ENCODE results near the gene MYO3B.

The MYO3B gene

DNA sequence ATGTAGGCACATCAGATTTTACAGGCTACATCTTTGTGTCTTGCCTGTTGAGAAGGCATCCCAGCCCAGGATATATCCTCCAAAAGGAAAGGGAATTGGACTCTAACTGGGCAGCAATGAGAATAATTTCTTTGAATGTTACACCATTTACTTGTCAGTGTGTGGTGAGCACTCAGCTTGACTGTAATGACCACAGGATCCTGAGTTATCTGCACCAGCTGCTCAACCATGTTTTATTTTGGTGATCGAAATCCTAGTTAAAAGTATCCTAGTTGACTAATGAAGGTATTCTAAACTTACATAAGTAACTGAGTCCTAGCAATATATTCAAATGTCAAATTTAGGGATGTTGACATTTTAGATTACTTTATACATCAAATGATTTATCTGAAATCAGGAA, 123.0 kb downstream of the MYO3B start:
- DNase-seq (ENCODE audit: low read depth in 2 of 2): no peak

DNA sequence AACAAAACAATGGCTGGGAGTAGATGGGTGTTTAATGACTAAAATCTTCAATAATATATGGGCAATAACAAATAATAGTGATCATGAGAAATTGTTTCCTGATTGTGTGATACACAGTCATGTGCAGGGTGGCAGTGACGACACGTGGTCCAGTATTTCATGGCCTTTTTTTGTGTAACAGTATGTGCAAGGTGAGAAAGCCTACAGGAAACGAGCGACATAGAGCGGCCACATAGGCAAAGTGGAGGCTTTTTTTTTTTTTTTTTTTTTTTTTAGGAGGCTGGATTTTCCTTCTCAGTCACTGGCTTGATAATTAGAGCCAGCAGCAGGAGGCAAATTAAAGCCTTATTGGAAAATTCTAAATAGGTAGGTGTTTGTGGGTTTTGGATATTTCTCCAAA, 123.7 kb downstream of the MYO3B start:
- DNase-seq (ENCODE audit: low read depth in 2 of 2): no peak

DNA sequence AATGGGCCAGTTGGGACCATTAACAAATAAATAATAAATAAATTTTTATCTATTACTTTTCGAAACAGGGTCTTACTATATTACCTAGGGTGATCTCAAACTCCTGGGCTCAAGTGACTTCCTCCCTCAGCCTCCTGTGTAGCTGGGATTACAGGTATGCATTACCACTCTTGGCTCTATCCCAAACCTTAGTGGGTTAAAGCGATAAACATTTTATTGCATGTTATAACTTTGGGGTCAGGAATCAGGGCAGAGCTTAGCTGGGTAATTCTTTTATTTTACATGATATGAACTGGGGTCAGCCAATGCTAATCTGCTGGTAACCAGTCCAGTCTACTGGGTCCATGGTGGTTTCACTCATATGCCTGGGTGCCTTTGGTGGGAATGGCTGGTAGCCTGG, 127.8 kb downstream of the MYO3B start:
- DNase-seq (ENCODE audit: low read depth in 2 of 2): no peak

DNA sequence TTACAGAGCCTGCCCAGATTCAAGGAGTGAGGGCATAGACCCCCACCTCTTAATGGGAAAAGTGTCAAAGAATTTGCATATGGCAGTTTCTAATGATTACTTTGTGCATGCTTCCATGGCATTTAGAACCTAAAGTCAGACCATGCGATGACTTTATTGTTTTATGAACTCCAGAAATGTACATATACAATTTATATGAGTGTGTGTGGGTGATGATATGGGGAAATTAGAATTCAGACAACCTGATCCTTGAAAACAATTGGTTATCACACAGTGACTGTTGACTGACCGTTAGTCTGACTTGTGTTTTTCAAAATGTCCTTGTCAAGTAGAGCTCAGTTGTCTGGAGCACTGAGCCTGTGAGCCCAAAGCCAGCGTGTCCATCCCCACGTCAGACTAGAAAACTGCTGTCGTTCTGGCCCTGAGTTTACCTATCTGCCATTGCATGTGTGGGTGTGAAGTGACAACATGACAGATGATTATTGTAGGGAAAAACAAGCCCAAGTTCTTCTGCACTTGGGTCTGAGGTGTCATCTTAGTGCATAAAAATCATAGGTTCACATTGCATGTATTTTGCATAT, 128.4 kb downstream of the MYO3B start:
- DNase-seq (ENCODE audit: low read depth in 2 of 2): no peak

DNA sequence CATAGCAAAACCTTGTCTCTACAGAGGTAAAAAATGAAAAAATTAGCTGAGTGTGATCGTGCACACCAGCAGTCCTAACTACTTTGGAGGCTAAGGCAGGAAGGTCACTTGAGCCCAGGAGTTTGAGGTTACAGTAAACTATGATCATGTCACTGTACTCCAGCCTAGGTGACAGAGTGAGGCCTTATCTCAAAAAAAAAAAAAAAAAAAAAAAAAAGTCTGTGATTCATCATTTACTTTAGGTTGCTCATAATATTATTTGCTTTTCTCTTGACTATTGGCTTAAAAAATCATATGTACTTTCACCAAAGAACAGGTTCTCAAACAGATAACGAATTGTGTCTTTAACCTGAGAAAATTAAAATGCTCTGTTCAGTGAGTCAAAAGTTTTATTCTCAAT, 129.1 kb downstream of the MYO3B start:
- DNase-seq (ENCODE audit: low read depth in 2 of 2): no peak

DNA sequence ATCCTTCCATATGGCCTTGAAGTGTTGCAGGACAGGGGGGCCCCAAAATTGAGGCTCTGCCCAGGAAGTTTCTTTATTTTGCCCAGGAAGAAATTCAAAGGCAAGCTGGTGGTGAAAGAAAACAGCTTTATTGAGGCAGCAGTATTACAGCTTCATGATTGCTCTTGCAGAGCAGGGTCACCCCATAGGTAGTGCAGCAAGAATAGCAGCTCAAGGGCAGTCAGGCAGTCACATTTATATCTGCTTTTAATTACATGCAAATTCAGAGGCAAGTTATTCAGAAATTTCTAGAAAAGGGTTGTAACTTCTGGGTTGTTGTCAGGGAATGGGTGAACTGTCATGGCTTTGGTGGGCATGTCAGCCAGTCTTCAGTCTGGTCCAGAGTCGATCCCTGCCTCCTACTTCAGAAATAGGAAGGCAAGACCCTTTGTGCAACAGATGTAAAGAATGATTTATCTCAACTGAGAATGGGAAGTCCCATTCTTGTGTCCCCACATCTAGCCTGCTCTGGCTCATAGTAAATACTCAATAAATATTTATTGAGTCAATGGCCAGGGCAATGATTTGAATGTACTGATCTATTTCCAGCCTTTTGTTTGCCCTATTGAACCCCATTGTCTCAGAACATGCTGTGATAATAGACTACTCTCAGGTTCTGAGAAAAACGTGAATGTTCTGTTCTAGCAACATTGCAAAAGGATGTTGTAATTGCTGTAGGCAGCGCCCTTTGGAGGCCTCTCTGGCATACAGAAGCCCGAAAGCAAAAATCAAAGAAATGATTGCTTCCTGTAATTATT, 129.8 kb downstream of the MYO3B start:
- DNase-seq (ENCODE audit: low read depth in 2 of 2): no peak

DNA sequence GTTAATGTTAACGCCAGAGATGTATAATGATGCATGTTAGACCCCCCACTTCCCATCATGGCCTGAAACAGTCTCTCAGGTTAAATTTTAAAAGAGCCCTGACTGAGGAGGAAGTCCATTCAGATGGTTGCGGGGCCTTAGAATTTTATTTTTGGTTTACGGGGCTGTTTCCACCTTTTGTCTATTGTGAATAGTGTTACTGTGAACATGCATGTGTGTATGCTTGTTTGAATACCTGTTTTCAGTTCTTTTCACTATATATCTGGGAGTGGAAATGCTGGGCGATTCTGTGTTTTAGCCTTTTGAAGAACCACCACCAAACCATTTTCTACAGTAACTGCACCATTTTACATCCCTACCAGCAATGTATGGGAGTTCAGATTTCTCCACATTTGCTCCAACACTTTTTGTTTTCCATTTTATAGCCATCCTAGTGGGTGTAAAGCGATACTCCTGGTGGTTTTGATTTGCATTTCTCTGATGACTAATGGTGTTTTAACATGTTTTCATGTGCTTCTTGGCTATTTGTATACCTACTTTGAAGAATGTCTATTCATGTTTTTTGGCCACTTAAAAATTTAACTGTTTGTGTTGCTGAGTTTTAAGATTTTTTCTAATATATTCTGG, 133.0 kb downstream of the MYO3B start:
- no peak for DNase-seq (ENCODE audit: low read depth in 2 of 2)

DNA sequence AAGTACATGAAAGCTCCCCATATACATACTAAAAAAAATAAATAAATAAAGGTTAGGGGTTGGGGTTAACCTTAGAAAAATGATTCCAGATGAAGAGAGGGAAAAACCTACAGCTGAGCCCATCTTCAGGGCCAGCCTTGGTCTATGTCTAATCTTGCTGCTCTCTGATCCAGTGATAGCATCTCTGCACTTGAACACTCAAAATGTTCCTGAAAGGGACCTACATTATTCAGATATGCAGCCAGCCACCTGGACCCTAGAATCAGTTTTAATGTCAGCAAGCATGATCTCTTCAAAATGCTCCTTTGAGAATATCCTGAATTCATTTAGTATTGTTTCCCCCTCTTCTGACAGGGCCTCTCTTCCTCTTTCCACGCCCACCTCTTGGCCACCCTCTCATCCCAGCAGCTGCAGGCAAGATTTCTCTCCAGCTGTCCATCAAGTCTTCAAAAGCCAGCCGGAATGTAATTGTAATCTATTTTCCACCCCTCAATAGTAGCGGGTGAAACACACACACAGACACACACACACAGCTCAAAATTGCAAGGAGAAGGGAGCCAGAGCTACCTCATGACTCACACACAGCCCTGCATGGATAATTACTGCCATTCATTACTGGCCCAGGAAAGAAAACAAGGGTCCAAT, 135.5 kb downstream of the MYO3B start:
- DNase-seq (ENCODE audit: low read depth in 2 of 2): no peak

DNA sequence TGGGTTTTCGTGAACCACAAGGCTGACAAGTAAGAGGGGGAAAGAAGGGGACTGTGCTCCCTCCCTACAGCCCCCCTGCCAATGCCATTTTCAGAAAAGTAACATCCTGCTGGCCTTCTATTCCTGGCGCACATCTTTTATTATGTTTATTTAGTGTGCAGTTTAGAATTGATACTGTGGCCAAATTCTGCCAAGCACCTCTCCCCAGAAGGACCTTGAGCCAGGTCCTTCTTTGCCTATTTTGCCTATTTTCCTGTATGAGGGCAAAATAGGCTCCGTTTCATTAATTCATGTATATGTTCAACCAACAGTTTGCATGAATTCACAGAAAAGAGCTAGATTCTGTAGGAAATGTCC, 136.0 kb downstream of the MYO3B start:
- no peak for DNase-seq (ENCODE audit: low read depth in 2 of 2)

DNA sequence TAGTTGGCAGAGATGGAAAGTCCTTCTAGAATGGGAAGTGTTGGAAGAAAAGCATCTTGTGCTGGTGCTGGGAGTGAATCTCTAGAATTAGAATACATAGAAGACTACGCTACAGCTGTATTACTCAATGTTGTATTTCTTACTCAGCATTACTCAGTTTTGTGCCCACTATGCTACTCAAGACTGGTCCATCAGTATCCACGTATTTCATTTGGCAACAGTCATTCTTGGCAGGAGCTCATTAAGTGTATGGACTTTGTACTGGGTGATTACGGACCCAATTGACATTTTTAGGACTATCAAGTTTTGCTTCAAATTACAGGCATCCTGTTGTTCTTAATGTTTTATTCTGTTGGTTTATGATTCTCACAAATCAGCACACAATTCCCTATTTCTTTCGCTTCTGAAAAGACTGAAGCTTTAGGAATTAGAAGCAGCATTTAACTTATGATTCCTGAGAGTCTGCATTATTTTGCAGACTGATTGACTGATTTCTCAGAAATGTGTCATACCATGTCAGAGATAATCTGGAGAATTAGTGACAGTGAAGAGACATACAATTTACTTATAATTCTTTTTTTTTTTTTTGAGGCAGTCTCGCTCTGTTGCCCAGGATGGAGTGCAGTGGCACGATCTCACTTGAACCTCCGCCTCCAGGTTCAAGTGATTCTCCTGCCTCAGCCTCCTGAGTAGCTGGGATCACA, 136.9 kb downstream of the MYO3B start:
- no peak for DNase-seq (ENCODE audit: low read depth in 2 of 2)

DNA sequence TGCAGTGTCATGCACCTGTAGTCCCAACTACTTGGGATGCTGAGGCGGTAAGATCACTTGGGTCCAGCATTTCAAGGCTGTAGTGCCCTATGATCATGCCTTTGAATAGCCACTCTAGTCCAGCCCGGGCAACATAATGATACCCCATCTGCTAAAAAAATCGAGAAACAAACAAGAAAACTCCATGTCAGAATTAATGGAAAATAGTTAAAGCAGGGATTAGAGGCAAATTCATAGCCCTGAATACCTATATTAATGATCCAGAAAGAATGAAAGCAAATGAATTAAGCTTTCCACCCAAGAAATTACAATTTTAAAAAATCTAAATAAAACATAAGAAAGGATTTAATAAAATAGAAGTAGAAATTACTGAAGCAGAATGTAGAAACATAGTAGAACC, 143.0 kb downstream of the MYO3B start:
- no peak for DNase-seq (ENCODE audit: low read depth in 2 of 2)

DNA sequence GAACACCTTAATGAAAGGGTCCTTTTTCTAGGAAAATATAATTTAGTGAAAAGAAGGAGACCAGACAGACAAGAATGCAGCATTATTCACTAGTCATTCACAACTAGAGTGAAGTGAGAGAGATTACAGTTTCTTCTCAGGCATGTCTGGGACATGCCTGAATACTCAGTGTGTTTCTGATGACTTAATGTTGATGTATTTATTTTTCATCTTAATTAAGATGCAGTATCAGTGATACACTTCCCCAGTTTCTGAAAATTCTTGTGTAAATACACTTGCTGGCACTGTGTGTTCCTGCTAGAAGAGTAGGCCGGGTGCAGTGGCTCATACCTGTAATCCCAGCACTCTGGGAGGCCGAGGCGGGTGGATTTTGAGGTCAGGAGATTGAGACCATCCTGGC, 143.6 kb downstream of the MYO3B start:
- no peak for DNase-seq (ENCODE audit: low read depth in 2 of 2)

DNA sequence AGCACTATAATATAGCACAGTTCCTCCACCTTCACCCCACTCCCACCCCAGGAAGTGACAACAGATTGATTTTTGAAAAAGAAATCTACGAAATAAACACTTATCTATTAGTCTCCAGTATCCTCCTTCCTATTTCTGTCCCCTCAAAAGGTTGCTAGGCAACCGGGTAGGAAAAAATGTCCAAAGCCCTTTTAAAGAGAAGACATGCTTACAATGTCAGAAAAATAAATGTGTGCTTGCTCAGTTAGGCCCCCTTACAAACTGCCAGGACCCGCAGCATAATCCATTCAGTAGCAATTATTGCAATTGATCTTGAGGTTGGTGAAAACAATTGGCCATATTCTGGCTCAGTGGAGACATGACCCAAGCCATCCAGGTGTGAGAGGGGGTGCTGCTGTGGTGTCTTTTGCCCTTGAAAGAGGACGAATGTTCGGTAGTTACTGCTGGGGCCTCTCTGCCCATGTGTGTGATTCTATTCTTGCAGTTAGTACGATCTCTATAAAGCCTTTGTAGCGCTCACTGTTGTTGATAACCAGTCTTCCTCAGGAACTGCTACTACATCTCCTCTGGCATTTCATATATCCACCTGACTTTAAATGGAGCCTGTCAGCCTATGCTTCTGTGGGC, 144.3 kb downstream of the MYO3B start:
- no peak for DNase-seq (ENCODE audit: low read depth in 2 of 2)

DNA sequence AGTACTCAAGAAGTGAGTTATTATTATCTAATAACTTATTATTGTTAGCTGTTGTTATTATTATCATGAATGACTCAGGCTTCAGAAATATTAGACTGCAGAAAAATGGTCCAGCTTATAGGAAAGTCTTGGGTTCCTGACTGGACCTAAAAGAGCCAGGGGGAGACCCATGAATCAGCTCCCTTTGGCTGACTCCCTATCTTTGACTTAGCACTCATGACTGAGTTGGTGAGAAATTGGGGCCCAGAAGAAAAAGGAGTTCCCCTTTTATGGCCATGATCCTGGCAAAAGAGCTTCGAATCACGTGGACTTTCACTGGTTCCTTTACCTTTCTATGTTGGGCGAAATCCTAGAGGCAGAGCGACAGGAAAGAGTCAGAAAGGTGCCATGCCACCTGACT, 145.8 kb downstream of the MYO3B start:
- no peak for DNase-seq (ENCODE audit: low read depth in 2 of 2)

DNA sequence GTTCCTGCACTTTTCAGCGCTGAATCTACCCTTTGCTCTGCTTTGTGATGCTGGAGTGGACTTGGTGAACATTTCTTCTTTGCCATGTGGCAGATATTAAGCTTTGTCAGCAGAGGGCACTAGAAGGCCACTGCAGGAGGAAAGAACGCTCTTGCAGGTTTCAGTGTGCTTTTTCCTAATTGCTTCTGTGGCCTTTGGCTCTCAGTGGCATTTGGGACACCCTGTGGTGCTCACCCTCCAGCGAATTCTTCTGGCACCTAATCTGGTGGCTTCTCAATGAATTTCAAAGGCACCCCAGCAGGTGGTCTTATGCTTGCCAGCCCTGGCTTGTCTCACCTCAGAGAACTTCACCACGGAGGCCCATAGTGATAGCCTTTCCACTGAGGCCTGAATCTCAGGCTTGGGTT, 146.7 kb downstream of the MYO3B start:
- DNase-seq (ENCODE audit: low read depth in 2 of 2): no peak

DNA sequence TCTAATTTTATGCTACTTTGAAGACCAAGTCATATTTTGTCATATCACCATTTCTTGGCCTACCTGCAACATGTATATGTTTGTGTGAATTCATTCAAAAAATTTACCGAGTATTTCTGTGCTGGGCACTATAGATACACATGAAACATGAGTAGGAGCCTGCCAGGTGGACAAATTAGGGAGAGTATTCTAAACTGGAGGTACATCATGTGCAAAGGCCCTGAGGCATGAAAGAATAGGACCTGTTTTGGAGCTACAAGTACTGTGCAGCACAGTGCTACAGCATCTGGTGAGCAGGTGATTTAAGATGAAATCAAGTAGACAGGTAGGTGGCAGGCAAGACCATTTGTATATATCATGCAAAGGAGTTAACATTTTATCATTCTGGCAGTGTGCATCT, 152.9 kb downstream of the MYO3B start:
- DNase-seq (ENCODE audit: low read depth in 2 of 2): no peak

DNA sequence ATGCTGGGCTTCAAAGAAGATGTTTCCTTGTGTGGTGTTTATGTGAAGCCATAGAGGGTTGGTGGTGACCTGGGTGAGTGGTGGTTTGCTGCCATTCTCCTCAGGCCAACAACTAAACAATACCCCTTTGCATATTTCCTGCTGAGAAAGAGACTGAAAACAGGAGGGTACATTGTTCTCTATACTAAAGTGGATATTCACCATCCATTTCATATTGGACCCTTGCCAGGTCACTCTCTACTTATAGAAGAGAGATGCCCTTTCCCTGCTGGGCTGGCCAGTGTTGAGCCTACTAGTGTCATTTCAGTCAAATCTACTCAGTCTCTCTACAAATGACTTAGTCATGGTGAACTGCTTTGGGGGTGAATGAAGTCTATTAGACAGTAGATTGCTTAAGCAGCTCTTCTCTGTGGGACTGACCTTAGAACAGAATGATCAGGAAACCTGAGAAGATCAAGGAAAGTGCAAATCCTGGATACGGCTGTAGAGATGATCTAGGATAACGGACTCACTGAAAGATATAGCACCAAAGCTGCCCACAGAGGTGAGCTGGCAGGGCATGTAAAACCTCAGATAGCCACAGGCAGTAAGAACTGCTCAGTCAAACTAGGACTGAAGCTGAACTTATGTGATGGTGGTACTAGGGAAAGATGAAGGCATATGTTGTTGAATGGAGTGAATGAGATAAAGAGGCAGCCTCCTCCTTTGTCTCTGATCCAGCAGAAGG, 154.9 kb downstream of the MYO3B start:
- no peak for DNase-seq (ENCODE audit: low read depth in 2 of 2)

DNA sequence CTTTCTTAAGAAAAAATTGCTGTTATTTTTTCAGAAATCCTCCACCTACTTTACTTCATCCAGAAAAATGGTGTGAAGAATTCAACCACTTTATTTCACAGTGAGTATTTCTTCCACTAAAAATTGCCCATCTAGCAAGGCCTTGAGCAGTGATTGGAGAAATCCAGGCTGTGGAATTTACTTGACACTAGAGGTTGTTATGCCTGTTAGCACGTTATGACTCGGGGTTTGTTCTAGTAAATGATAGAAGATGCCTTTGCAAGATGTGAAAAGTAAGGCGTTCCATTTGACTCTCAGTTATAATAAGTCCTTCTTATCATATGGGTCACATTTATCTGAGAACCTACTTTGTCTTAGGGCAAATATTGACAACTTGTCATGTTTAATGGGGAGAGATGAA, 157.4 kb downstream of the MYO3B start:
- no peak for DNase-seq (ENCODE audit: low read depth in 2 of 2)

DNA sequence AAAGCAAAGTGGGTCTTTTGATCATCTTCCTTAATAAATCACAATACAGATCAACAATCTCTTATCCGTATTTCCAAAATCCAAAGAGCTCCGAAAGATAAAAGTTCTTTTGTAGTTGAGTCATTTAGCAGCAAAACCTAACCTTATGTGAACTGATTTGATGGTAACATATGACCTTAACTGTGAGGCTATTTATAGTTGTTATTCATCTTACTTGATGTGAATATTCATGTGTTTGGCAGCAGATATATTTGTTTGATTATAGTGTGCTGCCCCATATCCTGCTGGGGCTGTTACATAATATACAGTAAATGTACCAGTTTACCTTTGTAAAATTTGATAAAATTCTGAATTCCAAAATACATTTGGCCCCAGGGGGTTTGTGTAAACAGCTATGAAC, 158.5 kb downstream of the MYO3B start:
- DNase-seq (ENCODE audit: low read depth in 2 of 2): no peak

DNA sequence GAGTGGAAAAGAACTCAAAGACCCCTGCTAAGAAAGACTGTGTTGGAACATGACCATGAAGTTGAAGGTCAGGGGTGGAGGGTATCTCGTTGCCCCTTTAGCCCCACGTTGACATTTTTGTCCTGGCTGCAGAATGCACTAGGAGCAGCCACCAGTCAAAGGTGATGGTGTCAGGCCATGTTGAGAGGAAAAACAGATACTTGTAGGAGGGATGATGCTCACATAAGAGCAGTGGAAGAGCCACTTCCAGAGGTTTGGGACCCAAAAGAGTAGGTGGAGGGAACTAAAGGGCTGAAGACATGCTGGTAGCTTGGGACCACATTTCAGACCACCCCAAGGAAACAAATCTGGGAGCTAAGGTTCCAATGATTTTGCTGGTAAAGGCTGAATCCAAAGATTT, 159.0 kb downstream of the MYO3B start:
- DNase-seq (ENCODE audit: low read depth in 2 of 2): no peak

DNA sequence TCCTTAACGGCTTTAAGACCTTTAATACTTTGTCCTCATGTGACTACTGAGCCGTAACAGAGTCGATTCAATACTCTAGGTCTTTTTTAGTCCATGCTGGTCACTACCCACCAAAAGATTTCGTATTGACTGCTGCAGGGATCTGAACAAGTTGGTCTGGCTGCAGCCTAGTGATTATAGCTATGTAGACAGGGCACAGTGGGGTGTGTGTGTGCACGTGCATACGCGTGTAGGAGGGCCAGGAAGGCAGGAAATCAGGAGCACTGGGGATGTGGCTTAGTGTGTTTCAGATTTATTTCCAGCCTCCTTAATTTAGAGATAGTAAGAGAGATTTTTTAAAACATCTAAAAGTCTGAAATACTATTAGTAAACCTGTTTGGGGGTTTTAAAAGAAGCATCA, 161.4 kb downstream of the MYO3B start:
- no peak for DNase-seq (ENCODE audit: low read depth in 2 of 2)

All from stimulated activated CD4-positive, alpha-beta T cell treated with anti-CD3 and anti-CD28 coated beads, Interleukin-1b, Interleukin-23, amount 100 ng/mL, for 4 hours (primary cell).